IPS-NIHi11 (cell line): ENCODE results near the gene CNOT9.
A peak's percentile ranks its signal among the peaks of the same experiment; 100 is the strongest.

ENCODE experiments used
- DNase-seq: peaks from one replicate; pipeline ENCODE4 v3.0.0; 2012; ENCODE audit warnings: mixed read lengths, low spot score

Gene CNOT9

GRCh38 chr2:218578272-218578877, 9.7 kb downstream of the CNOT9 start:
- no peak for DNase-seq

- DNase-seq: no peak
Measured at GRCh38 chr2:218582076-218582475, 13.4 kb downstream of the CNOT9 start.

- DNase-seq: no peak
Measured at GRCh38 chr2:218583983-218584850, 15.6 kb downstream of the CNOT9 start.

GRCh38 chr2:218585541-218585940, 16.9 kb downstream of the CNOT9 start:
- no peak for DNase-seq

GRCh38 chr2:218605432-218605831, 36.8 kb downstream of the CNOT9 start:
- DNase-seq: no peak

GRCh38 chr2:218607436-218608115, 38.9 kb downstream of the CNOT9 start, which contains the start of gene PLCD4:
TSS of gene PLCD4 (plus strand) at chr2:218607899. CDS start at chr2:218615740, 7,841 bp downstream.
- DNase-seq: peak; percentile 36

- no peak for DNase-seq
Measured at GRCh38 chr2:218615868-218616315, 47.3 kb downstream of the CNOT9 start.

GRCh38 chr2:218618102-218618860, 49.6 kb downstream of the CNOT9 start:
- DNase-seq: no peak

- no peak for DNase-seq
Measured at GRCh38 chr2:218621007-218621406, 52.4 kb downstream of the CNOT9 start.

- no peak for DNase-seq
Measured at GRCh38 chr2:218622606-218623365, 54.1 kb downstream of the CNOT9 start.

GRCh38 chr2:218623366-218623705, 54.7 kb downstream of the CNOT9 start:
- no peak for DNase-seq

GRCh38 chr2:218626369-218626768, 57.7 kb downstream of the CNOT9 start:
- no peak for DNase-seq

GRCh38 chr2:218627939-218628338, 59.3 kb downstream of the CNOT9 start:
- no peak for DNase-seq

- DNase-seq: no peak
Measured at GRCh38 chr2:218631837-218632236, 63.2 kb downstream of the CNOT9 start.

- DNase-seq: no peak
Measured at GRCh38 chr2:218635719-218636118, 67.1 kb downstream of the CNOT9 start.

GRCh38 chr2:218638372-218638771, 69.7 kb downstream of the CNOT9 start:
- DNase-seq: no peak

GRCh38 chr2:218642121-218642656, 73.5 kb downstream of the CNOT9 start:
- no peak for DNase-seq

- DNase-seq: no peak
Measured at GRCh38 chr2:218642786-218643185, 74.1 kb downstream of the CNOT9 start.

- no peak for DNase-seq
Measured at GRCh38 chr2:218643751-218644310, 75.2 kb downstream of the CNOT9 start.

GRCh38 chr2:218644721-218645120, 76.1 kb downstream of the CNOT9 start:
- DNase-seq: no peak

GRCh38 chr2:218645126-218645525, 76.5 kb downstream of the CNOT9 start:
- no peak for DNase-seq
